Natural killer cell treated with Interleukin-12 subunit alpha and Interleukin-12 subunit beta and Interleukin-15 and Interleukin-18, amount 100 ng/mL, for 72 hours (primary cell): Measurements from ENCODE around the gene BPIFA2. TPM values are rescaled to one million over a fixed set of nuclear protein-coding genes. Genes with fewer than 3 reads are reported as not detected.
"Not testable (repeated sequence)": the region's sequence is repeated elsewhere in the genome, so short reads cannot be mapped to it uniquely, and the experiment has no call there.

Experiments
- ATAC-seq, 2 donors: fragments of 150-1000 bp; cut with Tn5 transposase in 1 of 2; sonication (Bioruptor Pico), chemical (Tn5 transposase) in 1 of 2; 2 replicates each; pipeline ENCODE4 v1.10.0; 2021
- DNase-seq: peaks from one replicate; pipeline ENCODE4 v3.0.0; 2022; ENCODE audit warnings: low spot score
- H3K27ac Mint-ChIP-seq, 2 donors: 1 replicate in 1 of 2; 2 replicates in 1 of 2; pipeline ENCODE4 v1.8.0; 2022; ENCODE audit warnings: mixed read lengths in 2 of 2, mild to moderate bottlenecking in 1 of 2, moderate library complexity in 1 of 2
- H3K27me3 Mint-ChIP-seq, 2 donors: 1 replicate in 1 of 2; 2 replicates in 1 of 2; pipeline ENCODE4 v1.8.0; 2022; ENCODE audit warnings: mixed read lengths in 2 of 2
- H3K36me3 Mint-ChIP-seq: one replicate; pipeline ENCODE4 v1.8.0; 2022; ENCODE audit warnings: mixed read lengths
- H3K4me1 Mint-ChIP-seq, 2 donors: 1 replicate in 1 of 2; 2 replicates in 1 of 2; pipeline ENCODE4 v1.8.0; 2022; ENCODE audit warnings: low read depth in 2 of 2, mixed read lengths in 2 of 2, mild to moderate bottlenecking in 1 of 2
- H3K4me3 Mint-ChIP-seq: one replicate; pipeline ENCODE4 v1.8.0; 2022; ENCODE audit warnings: mixed read lengths
- H3K9me3 Mint-ChIP-seq: 2 replicates; pipeline ENCODE4 v1.8.0; 2022; ENCODE audit warnings: mixed read lengths
- total RNA-seq, 2 donors: library from RNA; stranded (reverse); gene quantifications; one replicate each; pipeline ENCODE4 v1.2.3, GENCODE V29; 2022

The BPIFA2 gene, protein sequence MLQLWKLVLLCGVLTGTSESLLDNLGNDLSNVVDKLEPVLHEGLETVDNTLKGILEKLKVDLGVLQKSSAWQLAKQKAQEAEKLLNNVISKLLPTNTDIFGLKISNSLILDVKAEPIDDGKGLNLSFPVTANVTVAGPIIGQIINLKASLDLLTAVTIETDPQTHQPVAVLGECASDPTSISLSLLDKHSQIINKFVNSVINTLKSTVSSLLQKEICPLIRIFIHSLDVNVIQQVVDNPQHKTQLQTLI
- total RNA-seq = not detected

GRCh38 chr20:33167859-33168258 lies at the start of gene BPIFA2:
Gene BPIFA2, plus strand, starts transcription at chr20:33168159. Its CDS starts 987 bp downstream, at chr20:33169146.
- Mint-ChIP-seq H3K27ac (no peak within 1 kb of the TSS), H3K27me3 (peaks cover 10 to 19% of the 10 kb centered on the region in 2 donors), H3K4me1 (no peaks in the 10 kb centered on the region), H3K36me3 (peaks cover 14% of the 10 kb centered on the region), H3K9me3 (no peaks in the 10 kb centered on the region), H3K4me3 (no peak within 1 kb of the TSS)
- no peak for DNase-seq
- no peak for ATAC-seq

DNA sequence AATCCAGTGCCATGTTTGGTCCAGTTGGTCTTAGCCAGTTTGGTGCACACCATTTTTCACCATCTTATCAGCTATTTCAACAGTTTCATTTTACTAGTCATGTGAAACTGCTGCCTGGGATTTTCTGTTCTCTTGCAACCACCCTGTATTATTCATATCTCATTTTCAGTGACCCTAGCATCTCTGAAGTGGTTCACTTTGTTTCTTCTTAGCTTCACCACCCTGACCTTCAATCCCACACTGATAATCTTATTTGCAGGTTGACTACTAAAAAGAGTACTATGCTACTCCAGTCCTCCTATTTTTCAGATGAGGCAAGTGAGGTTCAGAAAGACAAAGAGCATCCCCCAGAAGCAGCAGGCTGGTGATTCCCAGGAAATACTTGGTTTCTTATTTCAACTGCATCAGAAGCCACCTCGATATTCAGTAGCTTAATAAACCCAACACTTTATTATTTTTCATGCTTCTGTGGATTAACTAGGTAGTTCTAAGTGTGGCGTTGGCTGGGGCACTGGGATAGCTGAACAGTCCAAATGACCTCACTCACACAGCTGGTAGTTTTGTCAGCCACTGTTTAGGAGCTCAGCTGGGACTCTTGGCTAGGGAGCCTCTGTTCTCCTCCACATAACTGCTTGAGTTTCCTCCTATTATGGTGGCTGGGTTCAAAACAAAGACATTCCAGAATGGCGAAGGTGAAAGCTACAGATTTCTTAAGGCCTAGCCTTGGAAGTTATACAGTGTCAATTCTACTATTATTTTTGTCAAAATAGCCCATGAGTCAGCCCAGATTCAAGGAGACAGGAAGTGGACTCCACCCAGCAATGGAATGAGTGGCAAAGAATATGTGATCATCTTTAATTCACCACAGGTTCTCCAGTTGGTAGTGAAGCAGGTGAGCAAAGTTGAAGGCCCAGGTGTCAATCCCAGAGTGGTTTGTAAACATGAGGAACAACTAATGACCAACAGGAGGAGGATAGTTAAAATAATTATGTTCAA lies 47.9 kb upstream of the BPIFA2 start:
- Mint-ChIP-seq H3K9me3 (no peaks in the 10 kb centered on the region), H3K4me1 (peaks cover 0 to 3% of the 10 kb centered on the region in 2 donors), H3K36me3 (no peaks in the 10 kb centered on the region), H3K27me3 (peaks cover 14 to 17% of the 10 kb centered on the region in 2 donors), H3K27ac (no peak overlapping the region), H3K4me3 (no peak overlapping the region)
- DNase-seq = no peak
- no peak for ATAC-seq

DNA sequence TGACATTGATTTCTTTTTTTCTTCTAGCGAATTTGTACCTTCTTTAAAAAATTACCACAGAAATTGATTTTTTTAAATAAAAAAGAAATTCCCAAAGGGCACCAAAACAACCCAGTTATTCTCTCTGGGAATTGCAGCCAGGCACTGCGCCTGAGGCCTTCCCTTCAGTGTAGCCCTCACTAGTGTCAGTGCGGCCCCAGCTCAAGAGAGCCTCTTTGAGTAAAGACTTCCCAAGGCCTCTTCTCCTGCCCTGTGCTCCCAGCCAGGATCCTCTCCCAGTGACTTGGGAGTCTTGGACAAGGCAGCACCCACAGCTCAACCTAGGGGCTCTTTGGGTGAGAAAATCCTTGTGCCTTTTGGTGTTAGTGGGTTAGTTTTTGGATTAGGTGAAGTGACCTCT lies 47.0 kb upstream of the BPIFA2 start:
- Mint-ChIP-seq H3K4me1 (peaks cover 0 to 3% of the 10 kb centered on the region in 2 donors), H3K27ac (no peak overlapping the region), H3K4me3 (no peak overlapping the region), H3K36me3 (no peaks in the 10 kb centered on the region), H3K9me3 (no peaks in the 10 kb centered on the region), H3K27me3 (peaks cover 14 to 17% of the 10 kb centered on the region in 2 donors)
- ATAC-seq = peak in 1 of 2 donors; percentile 45
- no peak for DNase-seq

- not testable (repeated sequence) for H3K4me1 Mint-ChIP-seq, DNase-seq, H3K27ac Mint-ChIP-seq, H3K36me3 Mint-ChIP-seq, H3K9me3 Mint-ChIP-seq, ATAC-seq, H3K4me3 Mint-ChIP-seq
- peaks cover 14 to 17% of the 10 kb centered on the region in 2 donors for H3K27me3 Mint-ChIP-seq
These were observed 45.7 kb upstream of the BPIFA2 start for GRCh38 chr20:33122297-33122696.

- Mint-ChIP-seq H3K4me3 (no peak overlapping the region), H3K27me3 (peaks cover 13 to 21% of the 10 kb centered on the region in 2 donors), H3K9me3 (no peaks in the 10 kb centered on the region), H3K36me3 (no peaks in the 10 kb centered on the region), H3K4me1 (peaks cover 0 to 3% of the 10 kb centered on the region in 2 donors), H3K27ac (no peak overlapping the region)
- DNase-seq (no peak), ATAC-seq (no peak)
These were observed 43.7 kb upstream of the BPIFA2 start for GRCh38 chr20:33124261-33124660.

GRCh38 chr20:33124994-33125393 lies 43.0 kb upstream of the BPIFA2 start:
- H3K27ac Mint-ChIP-seq = no peak overlapping the region
- H3K4me3 Mint-ChIP-seq = no peak overlapping the region

DNA sequence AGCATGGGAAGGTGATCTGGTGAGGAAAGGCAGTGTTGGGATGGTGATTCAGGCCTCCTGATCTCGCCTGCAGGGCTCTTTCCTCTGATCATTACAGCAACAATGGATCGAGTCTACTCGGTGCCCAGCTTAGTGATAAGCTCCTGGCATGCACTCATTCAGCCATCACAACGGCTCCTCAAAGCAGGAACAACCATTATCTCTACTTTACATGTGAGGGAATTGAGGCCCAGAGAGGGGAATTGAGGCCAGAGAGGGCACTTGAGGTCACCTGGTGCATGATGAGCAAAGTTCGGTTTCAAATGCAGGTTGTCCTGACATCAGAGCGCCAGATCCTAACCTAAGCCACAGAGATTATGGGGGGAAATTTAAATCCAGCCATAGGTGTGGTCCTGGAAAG lies 42.0 kb upstream of the BPIFA2 start:
- Mint-ChIP-seq H3K4me1 (no peaks in the 10 kb centered on the region), H3K9me3 (no peaks in the 10 kb centered on the region), H3K4me3 (no peak overlapping the region), H3K27me3 (peaks cover 13 to 27% of the 10 kb centered on the region in 2 donors), H3K27ac (no peak overlapping the region), H3K36me3 (no peaks in the 10 kb centered on the region)
- ATAC-seq (no peak), DNase-seq (no peak)

More at GRCh38 chr20:33124994-33125393, 43.0 kb upstream of the BPIFA2 start:
- ATAC-seq = no peak
- no peaks in the 10 kb centered on the region for H3K36me3 Mint-ChIP-seq
- no peaks in the 10 kb centered on the region for H3K9me3 Mint-ChIP-seq
- DNase-seq = no peak
- peaks cover 0 to 3% of the 10 kb centered on the region in 2 donors for H3K4me1 Mint-ChIP-seq
- H3K27me3 Mint-ChIP-seq = peaks cover 13 to 27% of the 10 kb centered on the region in 2 donors

GRCh38 chr20:33127422-33128097 lies 40.4 kb upstream of the BPIFA2 start:
- Mint-ChIP-seq H3K27me3 (peaks cover 13 to 27% of the 10 kb centered on the region in 2 donors), H3K9me3 (no peaks in the 10 kb centered on the region), H3K27ac (no peak overlapping the region), H3K36me3 (no peaks in the 10 kb centered on the region), H3K4me3 (no peak overlapping the region), H3K4me1 (no peaks in the 10 kb centered on the region)
- ATAC-seq (no peak), DNase-seq (no peak)

DNA sequence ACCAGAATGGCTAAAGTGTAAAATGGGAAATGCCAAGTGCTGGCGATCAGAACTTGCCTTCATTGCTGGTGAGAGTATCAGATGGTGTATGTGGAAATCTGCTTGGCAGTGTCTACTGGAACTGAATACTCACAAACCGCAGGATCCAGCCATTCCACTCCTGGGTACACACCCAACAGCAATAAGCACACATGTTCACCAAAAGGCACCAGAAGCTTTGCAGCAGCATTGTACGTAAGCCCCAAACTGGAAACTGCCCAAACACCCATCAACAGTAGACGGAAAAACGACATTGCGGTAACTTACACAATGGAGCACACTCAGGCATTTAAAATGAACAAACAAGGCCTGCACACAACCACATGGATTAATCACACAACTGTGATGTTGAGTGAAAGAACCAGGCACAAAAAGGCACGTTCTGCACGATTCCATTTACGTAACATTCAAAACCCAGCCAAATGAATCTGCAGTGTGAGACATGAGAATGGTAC lies 37.3 kb upstream of the BPIFA2 start:
- H3K27ac Mint-ChIP-seq = no peak overlapping the region
- H3K4me3 Mint-ChIP-seq = no peak overlapping the region
- H3K9me3 Mint-ChIP-seq = no peaks in the 10 kb centered on the region
- H3K4me1 Mint-ChIP-seq = no peaks in the 10 kb centered on the region
- H3K27me3 Mint-ChIP-seq = peaks cover 4 to 11% of the 10 kb centered on the region in 2 donors
- H3K36me3 Mint-ChIP-seq = no peaks in the 10 kb centered on the region
- no peak for DNase-seq
- no peak for ATAC-seq

DNA sequence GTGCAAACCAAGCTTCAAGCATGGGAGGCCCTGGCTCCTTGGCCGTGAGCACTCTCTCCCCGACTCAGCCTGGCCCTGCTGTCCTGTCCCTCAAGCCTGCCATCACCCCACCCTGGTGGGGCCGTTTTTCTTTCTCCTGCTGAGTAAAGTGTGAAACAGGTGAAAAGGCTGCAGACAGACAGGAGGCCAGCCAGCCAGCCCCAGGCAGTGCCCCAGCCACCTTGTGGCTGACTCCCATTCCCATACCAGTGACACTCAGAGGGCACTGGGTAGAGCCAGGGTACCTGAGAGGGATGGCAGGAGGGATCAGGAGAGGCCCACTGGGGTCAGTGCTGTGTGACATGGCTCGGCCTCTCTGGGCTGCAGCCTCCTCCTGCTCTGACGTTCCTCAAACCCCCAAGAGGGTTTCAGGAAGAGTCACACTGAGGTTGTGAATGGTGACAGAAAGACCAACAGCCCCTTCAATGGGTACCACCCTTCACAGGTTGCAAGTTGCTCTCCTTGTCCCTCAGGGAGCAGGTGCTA lies 35.9 kb upstream of the BPIFA2 start:
- H3K9me3 Mint-ChIP-seq = no peaks in the 10 kb centered on the region
- no peaks in the 10 kb centered on the region for H3K4me1 Mint-ChIP-seq
- H3K27me3 Mint-ChIP-seq = peaks cover 4 to 11% of the 10 kb centered on the region in 2 donors
- no peaks in the 10 kb centered on the region for H3K36me3 Mint-ChIP-seq
- H3K4me3 Mint-ChIP-seq = no peak overlapping the region
- no peak overlapping the region for H3K27ac Mint-ChIP-seq
- DNase-seq (no peak), ATAC-seq (peak; percentile 19 to 20)

DNA sequence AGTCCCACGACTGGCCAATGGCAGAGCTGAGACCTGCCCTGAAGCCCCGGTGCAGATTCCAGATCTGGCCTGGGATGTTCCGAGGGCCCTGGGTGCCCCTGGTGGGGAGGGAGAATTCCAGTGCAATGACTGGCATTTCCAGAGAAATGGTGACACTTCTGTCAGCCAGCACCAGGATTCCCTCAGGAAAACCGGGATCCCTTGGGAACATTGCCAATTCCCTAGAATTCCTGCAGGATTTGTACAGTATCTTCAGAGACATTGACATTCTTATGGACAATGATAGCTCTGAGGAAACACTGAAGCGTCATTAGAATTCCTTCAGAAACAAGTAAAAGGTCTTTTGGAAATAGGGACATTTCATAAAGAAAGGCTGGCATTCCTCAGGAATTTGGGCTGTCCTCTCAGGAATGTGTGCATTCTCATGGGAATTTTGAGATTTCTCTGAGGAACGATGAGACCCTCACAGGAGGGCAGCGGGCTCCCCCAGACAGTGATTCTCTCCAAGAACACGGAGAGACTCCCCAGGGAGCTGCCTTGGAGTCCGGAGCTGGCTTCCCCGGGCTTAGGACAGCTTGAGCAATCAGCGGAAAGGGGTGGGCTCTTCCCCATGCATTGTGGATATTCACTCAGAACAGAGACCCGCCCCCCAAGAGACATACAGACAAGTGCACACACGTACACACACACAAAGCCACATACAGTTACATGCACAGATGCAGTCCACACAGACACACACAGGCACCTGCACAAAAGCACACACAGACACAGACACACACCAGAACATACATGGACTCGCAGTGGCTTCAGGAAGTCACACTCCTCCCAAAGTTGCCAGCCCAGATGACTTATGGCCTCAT lies 35.2 kb upstream of the BPIFA2 start:
- Mint-ChIP-seq H3K9me3 (no peaks in the 10 kb centered on the region), H3K27ac (no peak overlapping the region), H3K4me1 (no peaks in the 10 kb centered on the region), H3K27me3 (peaks cover 2 to 11% of the 10 kb centered on the region in 2 donors), H3K36me3 (no peaks in the 10 kb centered on the region), H3K4me3 (no peak overlapping the region)
- ATAC-seq (peak in 1 of 2 donors; percentile 16), DNase-seq (no peak)

GRCh38 chr20:33133373-33133941 lies 34.5 kb upstream of the BPIFA2 start:
- no peaks in the 10 kb centered on the region for H3K36me3 Mint-ChIP-seq
- no peak overlapping the region for H3K27ac Mint-ChIP-seq
- no peak for DNase-seq
- peaks cover 2 to 11% of the 10 kb centered on the region in 2 donors for H3K27me3 Mint-ChIP-seq
- H3K4me1 Mint-ChIP-seq = no peaks in the 10 kb centered on the region
- ATAC-seq = peak in 1 of 2 donors; percentile 4
- H3K4me3 Mint-ChIP-seq = no peak overlapping the region
- H3K9me3 Mint-ChIP-seq = no peaks in the 10 kb centered on the region
